Parathyroid adenoma (tissue), 2 donors: Measurements from ENCODE around the gene SERPINI1.

ENCODE experiments used
- H2AFZ ChIP-seq: fragments of 300-600 bp; sonication (generic); one replicate; pipeline ENCODE4 v1.7.0; 2017; ENCODE audit warnings: antibody characterized with exemption, mild to moderate bottlenecking
- H3K27ac ChIP-seq: fragments of 300-600 bp; sonication (generic); one replicate; pipeline ENCODE4 v1.7.0; 2017
- H3K27me3 ChIP-seq: fragments of 300-600 bp; sonication (generic); one replicate; pipeline ENCODE4 v1.7.0; 2017; ENCODE audit warnings: low read length; ENCODE audit not compliant: control insufficient read depth, insufficient read depth
- H3K36me3 ChIP-seq: fragments of 300-600 bp; sonication (generic); one replicate; pipeline ENCODE4 v1.7.0; 2017; ENCODE audit warnings: low read length; ENCODE audit not compliant: control insufficient read depth, insufficient read depth
- H3K4me1 ChIP-seq: fragments of 300-600 bp; sonication (generic); one replicate; pipeline ENCODE4 v1.7.0; 2017; ENCODE audit warnings: control low read depth
- H3K4me2 ChIP-seq: fragments of 300-600 bp; sonication (generic); one replicate; pipeline ENCODE4 v1.7.0; 2017; ENCODE audit warnings: low read length
- H3K4me3 ChIP-seq: fragments of 300-600 bp; sonication (generic); one replicate; pipeline ENCODE4 v1.7.0; 2017; ENCODE audit warnings: low read depth, low read length
- H3K79me2 ChIP-seq: fragments of 300-600 bp; sonication (generic); one replicate; pipeline ENCODE4 v1.7.0; 2017; ENCODE audit warnings: control low read depth
- H3K9ac ChIP-seq: fragments of 300-600 bp; sonication (generic); one replicate; pipeline ENCODE4 v1.7.0; 2017; ENCODE audit warnings: mild to moderate bottlenecking
- H3K9me3 ChIP-seq: fragments of 300-600 bp; sonication (generic); one replicate; pipeline ENCODE4 v1.7.0; 2017; ENCODE audit warnings: low read length; ENCODE audit not compliant: control insufficient read depth
- CTCF ChIP-seq: fragments of 300-600 bp; sonication (generic); IDR thresholded peaks from one replicate; pipeline ENCODE4 v1.7.0; 2017; ENCODE audit warnings: antibody characterized with exemption, mild to moderate bottlenecking
- donor health status: primary hyperparathyroidism.

Gene SERPINI1

GRCh38 chr3:167750272-167750971 lies 14.9 kb downstream of the SERPINI1 start:
- Histone ChIP-seq H3K4me1 (no peaks in the 10 kb centered on the region), H3K79me2 (no peaks in the 10 kb centered on the region), H3K27ac (no peak overlapping the region), H3K9me3 (no peaks in the 10 kb centered on the region), H3K27me3 (no peaks in the 10 kb centered on the region), H2AFZ (no peak overlapping the region), H3K36me3 (no peaks in the 10 kb centered on the region), H3K9ac (no peak overlapping the region), H3K4me3 (no peak overlapping the region), H3K4me2 (no peak overlapping the region)
- TF ChIP-seq CTCF = no peak

GRCh38 chr3:167754049-167754448 lies 18.5 kb downstream of the SERPINI1 start:
- TF ChIP-seq CTCF = no peak
- Histone ChIP-seq H3K4me2 (no peak overlapping the region), H3K79me2 (no peaks in the 10 kb centered on the region), H3K27me3 (no peaks in the 10 kb centered on the region), H2AFZ (no peak overlapping the region), H3K36me3 (no peaks in the 10 kb centered on the region), H3K4me3 (no peak overlapping the region), H3K9ac (no peak overlapping the region), H3K4me1 (no peaks in the 10 kb centered on the region), H3K9me3 (no peaks in the 10 kb centered on the region), H3K27ac (no peak overlapping the region)

DNA sequence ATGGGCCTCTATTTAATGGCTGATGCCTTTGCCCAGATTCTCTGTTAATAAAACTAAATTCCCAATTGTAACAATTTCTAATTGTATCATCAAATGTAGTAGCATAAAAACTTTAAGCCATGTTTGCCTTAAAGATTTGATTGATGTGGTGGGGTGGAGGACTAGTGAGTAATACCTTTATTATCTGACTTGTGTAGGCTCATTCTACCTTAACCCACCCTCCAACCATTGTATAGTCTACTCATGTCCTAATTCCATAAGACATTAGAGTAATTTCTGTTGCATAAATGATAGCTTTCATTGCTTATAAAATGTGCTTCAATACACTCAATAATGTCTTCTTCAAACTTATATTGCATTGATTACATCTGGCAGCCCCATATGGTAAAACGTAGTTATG lies 25.8 kb downstream of the SERPINI1 start:
- TF ChIP-seq CTCF = no peak
- Histone ChIP-seq H3K27ac (no peak overlapping the region), H2AFZ (no peak overlapping the region), H3K4me2 (no peak overlapping the region), H3K36me3 (no peaks in the 10 kb centered on the region), H3K4me3 (no peak overlapping the region), H3K9me3 (no peaks in the 10 kb centered on the region), H3K4me1 (no peaks in the 10 kb centered on the region), H3K9ac (no peak overlapping the region), H3K79me2 (no peaks in the 10 kb centered on the region), H3K27me3 (no peaks in the 10 kb centered on the region)

- H3K4me2 ChIP-seq = no peak overlapping the region
- H3K9ac ChIP-seq = no peak overlapping the region
- H3K36me3 ChIP-seq = no peaks in the 10 kb centered on the region
- H3K9me3 ChIP-seq = no peaks in the 10 kb centered on the region
- no peak overlapping the region for H3K4me3 ChIP-seq
- H3K4me1 ChIP-seq = no peaks in the 10 kb centered on the region
- no peak overlapping the region for H2AFZ ChIP-seq
- no peaks in the 10 kb centered on the region for H3K27me3 ChIP-seq
- H3K27ac ChIP-seq = no peak overlapping the region
- TF ChIP-seq CTCF = no peak
- no peaks in the 10 kb centered on the region for H3K79me2 ChIP-seq
These were observed 26.8 kb downstream of the SERPINI1 start for GRCh38 chr3:167762296-167762695.

GRCh38 chr3:167772992-167773391 lies 37.5 kb downstream of the SERPINI1 start:
- no peaks in the 10 kb centered on the region for H3K27me3 ChIP-seq
- H3K9ac ChIP-seq = no peak overlapping the region
- H3K79me2 ChIP-seq = no peaks in the 10 kb centered on the region
- peaks cover 7% of the 10 kb centered on the region for H3K4me1 ChIP-seq
- H3K9me3 ChIP-seq = no peaks in the 10 kb centered on the region
- no peak overlapping the region for H3K4me3 ChIP-seq
- H3K4me2 ChIP-seq = no peak overlapping the region
- no peak for TF ChIP-seq CTCF
- H2AFZ ChIP-seq = no peak overlapping the region
- H3K36me3 ChIP-seq = no peaks in the 10 kb centered on the region
- no peak overlapping the region for H3K27ac ChIP-seq
